Choroid plexus epithelial cell (primary cell): ENCODE data around the gene WDR45.

Experiments
- DNase-seq: peaks from one replicate; pipeline ENCODE4 v3.0.0-alpha.2; 2010; ENCODE audit warnings: low read depth
- H3K4me3 ChIP-seq: 2 replicates; pipeline ENCODE4 v1.5.1; 2011; ENCODE audit warnings: low read depth, mild to moderate bottlenecking, control low read depth, low read length, moderate library complexity
- TF ChIP-seq, protein P1 (sequence below): conservative IDR thresholded peaks from 2 replicates; pipeline ENCODE4 v1.5.1; 2011; ENCODE audit warnings: low read depth, mild to moderate bottlenecking, control low read depth, inconsistent platforms, low read length, moderate library complexity

WDR45 gene

DNA sequence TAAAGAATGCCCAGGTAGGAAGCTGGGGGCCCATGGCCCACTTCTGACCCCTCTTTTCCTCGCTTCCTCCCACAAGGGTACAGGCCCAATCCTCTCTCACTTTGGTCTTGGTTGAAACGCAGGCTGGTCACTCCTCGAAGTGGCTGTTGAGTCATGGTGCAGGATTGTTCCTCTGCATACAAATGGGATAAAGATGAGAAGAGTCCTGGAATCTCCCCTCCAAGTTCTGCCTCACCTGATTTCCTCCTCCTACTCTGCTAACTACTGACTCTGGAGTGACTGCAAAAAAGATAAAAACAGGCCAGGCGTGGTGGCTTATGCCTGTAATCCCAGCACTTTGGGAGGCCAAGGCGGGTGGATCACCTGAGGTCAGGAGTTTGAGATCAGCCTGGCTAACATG lies 1.7 kb downstream of the WDR45 start:
- DNase-seq, result no peak
- no peak overlapping the region for H3K4me3 ChIP-seq
- TF ChIP-seq, protein P1, sequence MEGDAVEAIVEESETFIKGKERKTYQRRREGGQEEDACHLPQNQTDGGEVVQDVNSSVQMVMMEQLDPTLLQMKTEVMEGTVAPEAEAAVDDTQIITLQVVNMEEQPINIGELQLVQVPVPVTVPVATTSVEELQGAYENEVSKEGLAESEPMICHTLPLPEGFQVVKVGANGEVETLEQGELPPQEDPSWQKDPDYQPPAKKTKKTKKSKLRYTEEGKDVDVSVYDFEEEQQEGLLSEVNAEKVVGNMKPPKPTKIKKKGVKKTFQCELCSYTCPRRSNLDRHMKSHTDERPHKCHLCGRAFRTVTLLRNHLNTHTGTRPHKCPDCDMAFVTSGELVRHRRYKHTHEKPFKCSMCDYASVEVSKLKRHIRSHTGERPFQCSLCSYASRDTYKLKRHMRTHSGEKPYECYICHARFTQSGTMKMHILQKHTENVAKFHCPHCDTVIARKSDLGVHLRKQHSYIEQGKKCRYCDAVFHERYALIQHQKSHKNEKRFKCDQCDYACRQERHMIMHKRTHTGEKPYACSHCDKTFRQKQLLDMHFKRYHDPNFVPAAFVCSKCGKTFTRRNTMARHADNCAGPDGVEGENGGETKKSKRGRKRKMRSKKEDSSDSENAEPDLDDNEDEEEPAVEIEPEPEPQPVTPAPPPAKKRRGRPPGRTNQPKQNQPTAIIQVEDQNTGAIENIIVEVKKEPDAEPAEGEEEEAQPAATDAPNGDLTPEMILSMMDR, result no peak

DNA sequence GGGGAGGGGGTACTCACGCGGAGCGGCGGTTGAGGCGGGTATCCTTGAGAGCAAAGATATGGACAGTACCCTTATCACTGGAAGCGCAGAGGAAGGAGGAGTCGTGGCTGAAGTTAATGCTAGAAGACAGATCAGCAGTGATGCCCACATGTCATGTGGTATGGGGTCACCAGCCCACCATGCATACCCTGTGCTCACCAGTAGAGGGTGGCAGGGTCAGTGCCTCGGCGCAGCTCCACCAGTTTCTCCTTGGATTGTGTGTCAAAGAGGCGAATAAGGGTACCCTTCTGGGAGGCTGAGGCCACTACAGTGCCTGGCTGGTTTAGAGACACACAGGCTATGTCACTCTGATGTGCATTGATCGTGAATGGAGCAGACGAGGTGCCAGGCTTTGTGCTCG lies 4.3 kb downstream of the WDR45 start:
- no peak for DNase-seq
- TF ChIP-seq, protein P1, result no peak
- no peak overlapping the region for H3K4me3 ChIP-seq

DNA sequence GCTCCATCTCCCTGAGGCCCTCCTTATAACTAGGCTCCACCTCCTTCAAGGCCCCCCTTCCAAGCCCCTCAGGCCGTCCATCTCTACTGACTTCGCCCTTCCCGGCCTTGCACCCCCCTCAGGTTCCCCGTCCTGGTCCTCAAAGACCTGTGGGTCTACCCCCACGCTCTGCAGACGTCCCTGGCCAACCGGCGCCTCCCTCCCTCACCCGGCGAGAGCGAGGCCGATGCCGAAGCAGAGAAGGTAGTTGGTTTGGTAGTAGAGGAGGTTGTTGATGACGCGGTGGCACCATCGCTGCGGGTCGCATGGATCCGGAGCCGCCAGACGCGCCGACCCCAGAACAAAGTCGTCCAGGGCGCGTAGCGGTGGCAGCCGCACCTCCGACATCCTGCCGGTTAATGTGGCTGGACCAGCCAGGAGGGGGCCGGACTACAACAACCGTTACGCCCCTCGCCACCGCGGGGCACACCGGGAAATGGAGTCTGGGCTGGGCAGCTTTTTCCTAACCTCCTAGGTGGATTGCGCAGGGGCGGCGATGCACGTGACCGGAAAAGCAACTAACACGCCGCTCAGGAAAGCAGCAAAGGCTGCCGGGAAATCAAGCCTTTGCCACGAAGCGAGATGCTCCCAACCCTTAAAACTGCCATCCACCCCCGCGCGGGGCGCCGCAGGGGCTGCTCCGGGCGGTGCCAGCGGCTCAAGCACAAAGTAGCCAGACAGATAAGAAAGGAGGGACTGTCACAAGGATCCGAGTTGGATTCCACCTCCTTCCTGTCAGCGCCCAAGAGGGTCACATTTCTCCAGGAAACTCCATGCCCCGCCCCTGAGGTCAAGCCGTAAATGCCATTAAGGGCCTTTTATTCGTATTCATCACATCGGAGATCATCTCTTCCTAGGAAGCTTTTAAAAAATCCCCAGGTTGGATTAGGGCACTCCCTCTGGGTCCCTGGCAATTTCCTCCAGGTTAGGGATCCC lies 5.8 kb downstream of the WDR45 start, which contains the start of gene PRAF2:
Gene PRAF2, minus strand, starts transcription at position 402 of the 975 bp plus-strand sequence. Its CDS starts 15 bp downstream, at position 387.
- H3K4me3 ChIP-seq, result peak within 1 kb of the TSS; percentile 75
- TF ChIP-seq, protein P1, result no peak
- peak; percentile 93 for DNase-seq

DNA sequence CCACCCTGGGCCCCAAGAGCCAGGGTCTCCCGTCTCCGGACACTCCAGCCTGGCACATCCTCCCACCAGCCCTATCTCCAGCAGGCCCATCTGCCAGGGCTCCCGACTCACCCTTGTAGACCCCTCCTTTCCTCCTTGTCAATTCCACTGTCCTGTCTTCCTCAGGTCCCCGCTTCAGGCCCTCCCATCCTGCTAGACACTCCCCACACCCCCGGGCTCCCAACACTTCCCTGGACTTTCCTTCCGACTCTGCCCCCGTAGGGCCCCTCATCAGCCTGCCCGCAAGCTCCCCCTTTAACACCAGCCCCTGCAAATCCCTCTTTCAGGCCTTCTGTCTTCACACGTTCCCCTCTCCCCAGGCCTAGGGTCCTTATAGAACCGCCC lies 7.0 kb downstream of the WDR45 start:
- peak; percentile 1 for DNase-seq
- TF ChIP-seq, protein P1, result no peak
- peak overlapping the region; percentile 75 for H3K4me3 ChIP-seq

DNA sequence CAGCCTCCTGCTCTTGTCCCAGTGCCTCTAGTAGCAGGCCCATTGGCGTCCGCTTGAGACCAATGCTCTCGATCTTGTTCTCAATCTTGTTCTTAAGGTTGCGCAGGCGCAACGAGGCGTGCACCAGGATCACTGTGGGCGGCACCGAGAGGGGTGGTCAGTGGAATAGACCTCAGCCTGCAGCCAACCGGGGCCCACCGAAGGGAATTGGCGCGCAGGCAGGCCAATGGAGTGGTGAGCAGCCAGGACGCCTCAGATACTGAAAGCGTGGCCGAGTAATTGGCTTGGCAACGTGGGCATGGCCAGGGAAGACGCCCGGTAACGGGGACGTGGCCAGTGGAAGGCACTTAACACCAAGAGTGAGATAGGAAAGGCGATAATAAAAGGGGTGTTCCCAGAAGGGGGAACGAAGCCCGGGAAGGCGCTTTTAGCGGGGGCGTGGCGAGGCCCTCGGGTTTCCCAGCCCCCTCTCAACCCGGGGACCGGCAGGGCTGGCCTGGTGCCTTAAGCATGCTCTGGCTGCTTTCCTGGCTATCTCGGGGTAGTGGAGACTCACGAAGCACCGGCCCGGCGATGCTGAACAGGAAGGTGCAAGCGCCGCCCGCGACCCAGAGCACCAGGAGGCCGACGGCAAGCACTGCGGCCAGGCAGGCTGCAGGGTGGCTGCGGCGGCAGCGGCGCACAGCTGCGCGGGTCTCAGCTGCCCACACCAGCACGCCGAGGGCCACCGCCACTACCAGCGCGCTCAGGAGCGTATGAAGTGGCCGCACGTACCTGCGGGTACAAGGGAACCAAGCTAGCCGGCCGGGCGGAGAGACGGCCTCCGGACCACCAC lies 7.6 kb downstream of the WDR45 start:
- TF ChIP-seq, protein P1, result no peak
- peak overlapping the region; percentile 75 for H3K4me3 ChIP-seq
- peak; percentile 87 for DNase-seq

DNA sequence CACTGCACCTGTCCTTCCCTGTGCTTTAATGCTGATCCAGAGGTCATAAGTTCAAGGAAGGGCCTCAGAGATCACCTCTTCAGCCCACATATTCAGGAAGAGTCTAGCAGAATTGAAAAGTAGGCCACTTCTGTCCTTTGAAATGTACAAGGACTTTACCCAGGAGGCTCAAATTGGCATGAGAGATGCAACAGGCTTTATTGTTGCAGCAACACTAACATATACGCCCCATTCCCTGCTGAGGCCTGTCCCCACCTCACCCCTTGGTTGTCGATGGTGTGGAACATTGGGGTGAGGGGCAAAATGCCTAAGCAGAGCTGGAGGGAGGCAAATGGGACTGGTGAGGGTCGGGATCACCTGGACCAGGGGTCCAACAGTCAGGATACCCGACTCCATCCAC lies 8.7 kb downstream of the WDR45 start:
- TF ChIP-seq, protein P1, result no peak
- H3K4me3 ChIP-seq, result no peak overlapping the region
- DNase-seq, result no peak
